Smooth muscle cell (in vitro differentiated cells): ENCODE results near the gene DDX24. TPM values are rescaled to one million over a fixed set of nuclear protein-coding genes. Genes with fewer than 3 reads are reported as not detected.

Source experiments
- DNase-seq: peaks from one replicate; lab custom pipeline; 2025; ENCODE audit not compliant: unreplicated experiment; lab: John Stamatoyannopoulos, UW
- H2AFZ ChIP-seq: fragments of 200-600 bp; sonication (generic); 2 replicates; pipeline ENCODE4 v1.6.0; 2016; ENCODE audit warnings: antibody characterized with exemption, low read depth, mild to moderate bottlenecking
- H3F3A ChIP-seq: fragments of 200-600 bp; sonication (generic); 2 replicates; pipeline ENCODE4 v1.6.0; 2017; ENCODE audit warnings: antibody characterized with exemption, low read depth
- H3K27ac ChIP-seq: fragments of 200-600 bp; sonication (generic); 2 replicates; pipeline ENCODE4 v1.5.1; 2016; ENCODE audit warnings: low read depth, mild to moderate bottlenecking
- H3K27me3 ChIP-seq: fragments of 200-600 bp; sonication (generic); 2 replicates; pipeline ENCODE4 v1.6.1; 2016; ENCODE audit warnings: low read depth, mild to moderate bottlenecking
- H3K36me3 ChIP-seq: fragments of 200-600 bp; sonication (generic); 2 replicates; pipeline ENCODE4 v1.5.1; 2016; ENCODE audit warnings: low read depth
- H3K4me1 ChIP-seq: fragments of 200-600 bp; sonication (generic); 2 replicates; pipeline ENCODE4 v1.5.1; 2016; ENCODE audit warnings: low read depth
- H3K4me2 ChIP-seq: fragments of 200-600 bp; sonication (generic); 2 replicates; pipeline ENCODE4 v1.6.0; 2016; ENCODE audit warnings: mild to moderate bottlenecking
- H3K4me3 ChIP-seq: fragments of 200-600 bp; sonication (generic); 2 replicates; pipeline ENCODE4 v1.5.1; 2016; ENCODE audit warnings: mild to moderate bottlenecking
- H3K79me2 ChIP-seq: fragments of 200-600 bp; sonication (generic); 2 replicates; pipeline ENCODE4 v1.6.0; 2016; ENCODE audit warnings: low read depth, mild to moderate bottlenecking
- H3K9ac ChIP-seq: fragments of 200-600 bp; sonication (generic); 2 replicates; pipeline ENCODE4 v1.6.0; 2016; ENCODE audit warnings: low read depth
- H3K9me3 ChIP-seq: fragments of 200-600 bp; sonication (generic); replicated peaks from 2 replicates; pipeline ENCODE4 v1.5.1; 2016; ENCODE audit warnings: low read depth
- H4K20me1 ChIP-seq: fragments of 200-600 bp; sonication (generic); 2 replicates; pipeline ENCODE4 v1.6.0; 2016; ENCODE audit warnings: low read depth
- WGBS: methylation state at CpG from one replicate; pipeline ENCODE4 v1.1.7; 2016; ENCODE audit warnings: low lambda C conversion rate; 5-methylcytosine and 5-hydroxymethylcytosine counted together
- polyA plus RNA-seq: library from polyadenylated mRNA; unstranded; fragments of >200 nt; fragmentation: Nextera tagmentation; extraction: Ambion mirVana; gene quantifications from 2 replicates; pipeline ENCODE4 v1.2.1, GENCODE V29; 2016
- total RNA-seq: library from RNA; depleted of rRNA; stranded (reverse); fragments of >200 nt; gene quantifications from 2 replicates; pipeline ENCODE4 v1.2.3, GENCODE V29; 2014
- TF ChIP-seq, protein P1 (sequence below): fragments of 200-600 bp; sonication (generic); IDR thresholded peaks from 2 replicates; pipeline ENCODE4 v1.5.1; 2017; ENCODE audit warnings: borderline replicate concordance, mild to moderate bottlenecking, antibody characterized with exemption; ENCODE audit not compliant: insufficient read depth, poor library complexity, severe bottlenecking

The DDX24 gene
- total and polyA plus RNA-seq, 2 experiments from 2014 or later, result 117 to 118 TPM

DNA sequence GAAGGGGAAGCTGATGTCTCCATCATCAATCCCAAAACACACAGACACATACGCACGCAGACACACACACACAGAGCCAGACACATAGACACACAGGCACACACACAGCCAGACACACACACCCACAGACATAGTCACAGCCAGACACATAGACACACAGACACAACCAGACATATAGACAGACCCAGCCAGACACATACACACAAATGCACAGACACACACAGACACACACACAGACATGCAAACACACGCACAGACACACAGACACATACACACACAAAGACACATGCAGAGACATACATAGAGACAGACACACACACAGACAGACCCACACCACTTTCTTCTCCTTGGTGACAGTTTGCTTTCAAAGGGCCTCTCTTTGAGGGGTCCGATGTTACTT, 77.6 kb downstream of the DDX24 start:
- H3K9ac ChIP-seq, result no peak overlapping the region
- TF ChIP-seq, protein P1, sequence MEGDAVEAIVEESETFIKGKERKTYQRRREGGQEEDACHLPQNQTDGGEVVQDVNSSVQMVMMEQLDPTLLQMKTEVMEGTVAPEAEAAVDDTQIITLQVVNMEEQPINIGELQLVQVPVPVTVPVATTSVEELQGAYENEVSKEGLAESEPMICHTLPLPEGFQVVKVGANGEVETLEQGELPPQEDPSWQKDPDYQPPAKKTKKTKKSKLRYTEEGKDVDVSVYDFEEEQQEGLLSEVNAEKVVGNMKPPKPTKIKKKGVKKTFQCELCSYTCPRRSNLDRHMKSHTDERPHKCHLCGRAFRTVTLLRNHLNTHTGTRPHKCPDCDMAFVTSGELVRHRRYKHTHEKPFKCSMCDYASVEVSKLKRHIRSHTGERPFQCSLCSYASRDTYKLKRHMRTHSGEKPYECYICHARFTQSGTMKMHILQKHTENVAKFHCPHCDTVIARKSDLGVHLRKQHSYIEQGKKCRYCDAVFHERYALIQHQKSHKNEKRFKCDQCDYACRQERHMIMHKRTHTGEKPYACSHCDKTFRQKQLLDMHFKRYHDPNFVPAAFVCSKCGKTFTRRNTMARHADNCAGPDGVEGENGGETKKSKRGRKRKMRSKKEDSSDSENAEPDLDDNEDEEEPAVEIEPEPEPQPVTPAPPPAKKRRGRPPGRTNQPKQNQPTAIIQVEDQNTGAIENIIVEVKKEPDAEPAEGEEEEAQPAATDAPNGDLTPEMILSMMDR, result no peak

DNA sequence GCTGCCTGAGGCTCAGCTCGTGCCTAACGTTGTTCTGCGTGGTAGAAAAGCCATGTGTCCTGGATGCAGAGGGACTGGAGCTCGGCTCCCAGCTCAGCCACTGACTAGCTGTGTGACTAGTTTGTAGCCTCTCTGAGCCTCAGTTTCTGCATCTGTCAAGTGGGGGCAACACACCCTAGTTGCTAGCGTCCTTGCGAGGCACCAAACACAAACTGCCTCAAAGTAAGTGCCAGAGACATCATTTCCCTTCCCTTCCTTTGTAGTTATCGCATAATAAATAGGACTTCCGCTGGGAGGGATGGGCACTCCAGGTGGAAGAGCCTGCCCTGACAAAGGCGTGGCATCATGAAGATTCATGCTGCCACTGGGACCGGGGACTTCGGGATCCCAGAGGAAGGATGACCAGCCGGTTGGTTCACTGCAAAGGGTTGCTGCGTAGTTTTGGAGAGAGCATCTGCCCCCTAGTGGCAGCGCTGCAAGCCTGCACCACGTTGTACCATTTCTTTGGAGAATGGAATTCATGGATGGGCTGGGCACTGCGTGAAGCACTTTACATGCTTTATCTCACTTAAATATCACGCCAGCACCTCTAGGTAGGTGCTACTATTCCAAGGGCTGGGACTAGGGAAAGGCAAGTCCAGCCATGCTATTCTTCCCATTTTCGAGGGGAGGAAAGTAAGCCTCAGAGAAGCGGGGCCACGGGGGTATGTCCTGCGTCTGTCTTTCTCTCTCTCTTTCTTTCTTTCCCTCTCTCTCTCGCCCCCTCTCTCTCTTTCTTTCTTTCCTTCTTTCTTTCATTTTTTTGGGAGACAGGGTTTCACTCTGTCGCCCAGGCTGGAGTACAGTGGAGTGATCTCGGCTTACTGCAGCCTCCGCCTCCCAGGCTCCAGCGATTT, 79.3 kb downstream of the DDX24 start:
- 53% methylated on average over 26 of the region's 26 CpGs for WGBS

More for the DNA sequence above, 77.6 kb downstream of the DDX24 start:
- WGBS, result 92% methylated on average over 4 of the region's 4 CpGs
- no peak for DNase-seq
- Histone ChIP-seq H3K4me3 (no peak overlapping the region), H3K27me3 (peaks cover 4% of the 10 kb centered on the region), H3F3A (no peaks in the 10 kb centered on the region), H4K20me1 (no peaks in the 10 kb centered on the region), H3K36me3 (no peaks in the 10 kb centered on the region), H2AFZ (no peak overlapping the region), H3K27ac (no peak overlapping the region), H3K4me1 (no peaks in the 10 kb centered on the region), H3K9me3 (no peaks in the 10 kb centered on the region), H3K4me2 (no peak overlapping the region), H3K79me2 (no peaks in the 10 kb centered on the region)

DNA sequence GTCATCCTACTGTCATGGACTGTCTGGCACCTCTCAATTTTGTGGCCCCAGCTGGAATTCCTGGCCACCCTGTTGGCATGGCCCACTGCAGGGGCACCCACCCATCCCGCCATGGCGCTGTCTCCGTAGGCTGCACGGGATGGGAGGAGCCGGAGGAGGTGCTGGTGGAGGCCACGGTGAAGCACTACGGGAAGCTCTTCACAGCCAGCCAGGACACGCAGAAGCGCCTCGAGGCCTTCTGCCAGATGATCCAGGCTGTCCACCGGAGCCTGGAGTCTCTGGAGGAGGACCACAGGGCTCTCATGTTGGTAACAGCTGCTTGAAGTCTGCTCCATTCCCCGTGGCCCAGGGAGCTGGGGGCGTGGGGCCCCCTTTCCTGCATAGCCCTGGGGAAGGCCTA, 80.0 kb downstream of the DDX24 start:
- no peak overlapping the region for H2AFZ ChIP-seq
- TF ChIP-seq, protein P1, result no peak
- H3K79me2 ChIP-seq, result no peaks in the 10 kb centered on the region

More for the DNA sequence above, 79.3 kb downstream of the DDX24 start:
- Histone ChIP-seq H3K4me2 (no peak overlapping the region), H3K9me3 (no peaks in the 10 kb centered on the region), H3K36me3 (no peaks in the 10 kb centered on the region), H3K79me2 (no peaks in the 10 kb centered on the region), H2AFZ (no peak overlapping the region), H3K4me1 (no peaks in the 10 kb centered on the region), H4K20me1 (no peaks in the 10 kb centered on the region), H3K27me3 (peaks cover 4% of the 10 kb centered on the region), H3K27ac (no peak overlapping the region), H3K4me3 (no peak overlapping the region), H3F3A (no peaks in the 10 kb centered on the region), H3K9ac (no peak overlapping the region)
- TF ChIP-seq, protein P1, result peak; percentile 98
- no peak for DNase-seq

GRCh38 chr14:94000267-94000666, 80.7 kb downstream of the DDX24 start:
- Histone ChIP-seq H3K27me3 (peaks cover 4% of the 10 kb centered on the region), H3K27ac (no peak overlapping the region), H3K4me1 (no peaks in the 10 kb centered on the region), H3K9me3 (no peaks in the 10 kb centered on the region), H3F3A (no peaks in the 10 kb centered on the region), H3K79me2 (no peaks in the 10 kb centered on the region), H3K4me2 (no peak overlapping the region), H3K4me3 (no peak overlapping the region), H3K9ac (no peak overlapping the region), H2AFZ (no peak overlapping the region), H3K36me3 (no peaks in the 10 kb centered on the region), H4K20me1 (no peaks in the 10 kb centered on the region)
- DNase-seq, result no peak
- WGBS, result 87% methylated on average over 6 of the region's 6 CpGs
- TF ChIP-seq, protein P1, result no peak

More for the DNA sequence above, 80.0 kb downstream of the DDX24 start:
- H3K9ac ChIP-seq, result no peak overlapping the region
- no peak for DNase-seq
- H3K4me1 ChIP-seq, result no peaks in the 10 kb centered on the region
- WGBS, result 83% methylated on average over 13 of the region's 13 CpGs
- no peaks in the 10 kb centered on the region for H3F3A ChIP-seq
- peaks cover 4% of the 10 kb centered on the region for H3K27me3 ChIP-seq
- H3K36me3 ChIP-seq, result no peaks in the 10 kb centered on the region
- H3K27ac ChIP-seq, result no peak overlapping the region
- no peaks in the 10 kb centered on the region for H3K9me3 ChIP-seq
- H3K4me2 ChIP-seq, result no peak overlapping the region
- H4K20me1 ChIP-seq, result no peaks in the 10 kb centered on the region
- H3K4me3 ChIP-seq, result no peak overlapping the region
